GM23338 (cell line): Measurements from ENCODE around the gene RICTOR. TPM values are rescaled to one million over a fixed set of nuclear protein-coding genes. Genes with fewer than 3 reads are reported as not detected.

Source experiments
- ATAC-seq: fragments of 200-7000 bp; cut with Tn5 transposase; 3 replicates; pipeline ENCODE4 v1.9.1; 2020
- DNase-seq: peaks from one replicate; pipeline ENCODE4 v3.0.0-alpha.2; 2015; ENCODE audit warnings: low spot score
- H2AFZ ChIP-seq: fragments of 200-600 bp; sonication (generic); 2 replicates; pipeline ENCODE4 v1.8.0; 2016; ENCODE audit warnings: antibody characterized with exemption, mild to moderate bottlenecking, moderate library complexity
- H3F3A ChIP-seq: fragments of 200-600 bp; sonication (generic); replicated peaks from 2 replicates; pipeline ENCODE4 v1.8.0; 2017; ENCODE audit warnings: antibody characterized with exemption, mixed run types, low read depth
- H3K27ac ChIP-seq: fragments of 200-600 bp; sonication (generic); 2 replicates; pipeline ENCODE4 v1.6.1; 2016; ENCODE audit warnings: low read depth
- H3K27me3 ChIP-seq: fragments of 200-600 bp; sonication (generic); 2 replicates; pipeline ENCODE4 v1.8.0; 2016; ENCODE audit warnings: mild to moderate bottlenecking, mixed run types, moderate library complexity; ENCODE audit not compliant: insufficient read depth
- H3K36me3 ChIP-seq: fragments of 200-600 bp; sonication (generic); 2 replicates; pipeline ENCODE4 v1.8.0; 2016; ENCODE audit warnings: mild to moderate bottlenecking; ENCODE audit not compliant: insufficient read depth
- H3K4me1 ChIP-seq: fragments of 200-600 bp; sonication (generic); 2 replicates; pipeline ENCODE4 v1.8.0; 2016; ENCODE audit warnings: mild to moderate bottlenecking, moderate library complexity; ENCODE audit not compliant: insufficient read depth
- H3K4me2 ChIP-seq: fragments of 200-600 bp; sonication (generic); 2 replicates; pipeline ENCODE4 v1.7.1; 2017; ENCODE audit warnings: mixed run types
- H3K4me3 ChIP-seq: fragments of 200-600 bp; sonication (generic); 2 replicates; pipeline ENCODE4 v1.6.1; 2016; ENCODE audit warnings: mixed run types
- H3K79me2 ChIP-seq: fragments of 200-600 bp; sonication (generic); replicated peaks from 2 replicates; pipeline ENCODE4 v1.8.0; 2017; ENCODE audit warnings: mild to moderate bottlenecking; ENCODE audit not compliant: insufficient read depth
- H3K9me2 ChIP-seq: fragments of 200-600 bp; sonication (generic); 2 replicates; pipeline ENCODE4 v1.8.0; 2017; ENCODE audit not compliant: insufficient read depth
- H4K20me1 ChIP-seq: fragments of 200-600 bp; sonication (generic); replicated peaks from 2 replicates; pipeline ENCODE4 v1.8.0; 2017; ENCODE audit warnings: mild to moderate bottlenecking; ENCODE audit not compliant: insufficient read depth
- H3K27ac Mint-ChIP-seq: 2 replicates; pipeline ENCODE4 v1.8.0; 2020; ENCODE audit warnings: inconsistent platforms, mild to moderate bottlenecking, moderate library complexity, mixed read lengths
- H3K27me3 Mint-ChIP-seq: 3 replicates; pipeline ENCODE4 v1.8.0; 2022; ENCODE audit warnings: low read depth, mild to moderate bottlenecking, moderate library complexity, mixed read lengths, inconsistent platforms; ENCODE audit not compliant: insufficient read depth, poor library complexity
- H3K36me3 Mint-ChIP-seq: 3 replicates; pipeline ENCODE4 v1.8.0; 2021; ENCODE audit warnings: low read depth, mild to moderate bottlenecking, inconsistent platforms, moderate library complexity, mixed read lengths
- H3K4me1 Mint-ChIP-seq: 3 replicates; pipeline ENCODE4 v1.8.0; 2020; ENCODE audit warnings: mild to moderate bottlenecking, inconsistent platforms, mixed read lengths
- H3K4me3 Mint-ChIP-seq: 3 replicates; pipeline ENCODE4 v1.8.0; 2021; ENCODE audit warnings: moderate library complexity, mild to moderate bottlenecking, inconsistent platforms, mixed read lengths
- H3K9me3 Mint-ChIP-seq: 3 replicates; pipeline ENCODE4 v1.8.0; 2020; ENCODE audit warnings: moderate library complexity, mild to moderate bottlenecking, inconsistent platforms, mixed read lengths
- CREB1 ChIP-seq: fragments of 250-450 bp; sonication (Bioruptor Pico); IDR thresholded peaks from 2 replicates; pipeline ENCODE4 v1.5.0; 2020; ENCODE audit warnings: low read depth, mild to moderate bottlenecking, moderate library complexity
- ZNF462 ChIP-seq: fragments of 250-450 bp; sonication (Bioruptor Pico); IDR thresholded peaks from 2 replicates; pipeline ENCODE4 v1.5.0; 2020; ENCODE audit warnings: mild to moderate bottlenecking, moderate library complexity
- polyA plus RNA-seq: library from polyadenylated mRNA; unstranded; fragments of >200 nt; fragmentation: Nextera tagmentation; extraction: Ambion mirVana; gene quantifications from 2 replicates; pipeline ENCODE4 v1.2.1, GENCODE V29; 2016
- small RNA-seq: library from RNA; depleted of rRNA; stranded (forward); fragments of <200 nt; gene quantifications from one replicate; pipeline ENCODE3, GENCODE V24; 2014; ENCODE audit warnings: low replicate concordance
- total RNA-seq: library from RNA; depleted of rRNA; stranded (reverse); fragments of >200 nt; shearing (Covaris generic); gene quantifications from 2 replicates; pipeline ENCODE4 v1.2.3, GENCODE V29; 2014; rRNA removed

The RICTOR gene
- total and polyA plus RNA-seq, 2 experiments from 2014 or later: 9.9 to 27.4 TPM

DNA sequence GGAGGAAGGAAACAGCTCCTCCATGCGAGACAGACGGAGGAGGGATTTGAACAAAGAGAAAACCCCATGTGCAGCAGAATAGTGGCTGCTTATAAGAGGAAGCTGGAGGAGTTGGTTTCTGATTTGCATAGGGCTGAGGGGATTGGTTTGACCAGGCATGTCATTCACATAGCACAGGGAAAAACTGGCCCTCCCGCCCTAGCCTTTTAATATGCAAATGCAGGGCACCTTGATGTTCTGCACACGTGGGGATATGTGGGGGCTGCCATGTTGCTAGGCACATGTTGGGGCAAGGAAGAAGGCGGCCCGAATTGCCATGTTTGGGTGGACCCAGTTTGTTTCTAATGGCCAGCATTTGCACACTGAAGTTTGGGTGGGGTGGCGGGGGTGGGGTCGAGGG, 186.2 kb downstream of the RICTOR start:
- DNase-seq (peak; percentile 88), ATAC-seq (peak; percentile 91)
- peak overlapping the region; percentile 53 for H3K27ac Mint-ChIP-seq
- H3K27ac ChIP-seq: no peak overlapping the region
- no peaks in the 10 kb centered on the region for H4K20me1 ChIP-seq
- no peak overlapping the region for H3K4me3 ChIP-seq
- H2AFZ ChIP-seq: no peak overlapping the region
- H3K36me3 Mint-ChIP-seq: no peaks in the 10 kb centered on the region
- H3K79me2 ChIP-seq: no peaks in the 10 kb centered on the region
- H3K9me2 ChIP-seq: no peaks in the 10 kb centered on the region
- no peaks in the 10 kb centered on the region for H3K36me3 ChIP-seq
- H3K4me1 Mint-ChIP-seq: peaks cover 14% of the 10 kb centered on the region
- TF ChIP-seq ZNF462 (CRISPR knock-in tag): no peak
- TF ChIP-seq CREB1: 0 out of 2 replicates have a peak, but pooled peaks have one; percentile 54
- H3F3A ChIP-seq: no peaks in the 10 kb centered on the region
- no peak overlapping the region for H3K4me3 Mint-ChIP-seq
- no peaks in the 10 kb centered on the region for H3K9me3 Mint-ChIP-seq
- no peaks in the 10 kb centered on the region for H3K27me3 Mint-ChIP-seq
- no peaks in the 10 kb centered on the region for H3K27me3 ChIP-seq
- H3K4me1 ChIP-seq: no peaks in the 10 kb centered on the region
- H3K4me2 ChIP-seq: no peak overlapping the region

Small RNAs within 50 kb of the gene (small RNA-seq; reads per million reads assigned to genes)
- gene AIG1P1: not detected

Other genes with a start within 250 kb of the RICTOR start
- gene OSMR, start 228.4 kb downstream of the RICTOR start, total RNA-seq: 2.3 and 2.6 TPM in 2 replicates
- gene OSMR, start 228.4 kb downstream of the RICTOR start, polyA plus RNA-seq: 1.5 and 1.7 TPM in 2 replicates
- not detected in 2 replicates for gene FYB1, start 145.2 kb upstream of the RICTOR start, total RNA-seq
- not detected in 2 replicates for gene FYB1, start 145.2 kb upstream of the RICTOR start, polyA plus RNA-seq